GM21515 (cell line): Measurements from ENCODE around the gene CRB3.

Source experiments
- ATAC-seq: cut with Tn5 transposase; IDR thresholded peaks from one replicate; pipeline ENCODE4 v1.9.1; 2021; ENCODE audit not compliant: unreplicated experiment

Gene CRB3

DNA sequence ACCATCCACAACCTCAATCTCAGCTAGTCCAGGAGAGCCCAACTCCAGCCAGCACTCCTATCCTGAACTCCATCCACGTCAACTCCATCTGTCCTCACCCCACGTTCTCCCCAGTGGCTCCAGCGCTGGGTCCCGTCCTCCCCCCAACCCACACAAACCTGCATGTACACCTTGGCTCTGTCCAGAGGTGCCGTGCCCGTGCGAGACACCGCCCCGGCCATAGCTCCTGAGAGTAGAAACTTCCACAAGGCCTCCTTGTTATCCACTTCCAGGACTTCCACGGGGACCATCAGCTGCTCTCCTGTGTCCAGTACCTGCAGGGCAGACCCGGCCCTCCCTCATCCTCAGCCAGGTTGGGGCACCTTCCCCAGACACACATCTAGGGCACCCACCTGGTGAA lies 32.2 kb upstream of the CRB3 start:
- ATAC-seq = no peak

DNA sequence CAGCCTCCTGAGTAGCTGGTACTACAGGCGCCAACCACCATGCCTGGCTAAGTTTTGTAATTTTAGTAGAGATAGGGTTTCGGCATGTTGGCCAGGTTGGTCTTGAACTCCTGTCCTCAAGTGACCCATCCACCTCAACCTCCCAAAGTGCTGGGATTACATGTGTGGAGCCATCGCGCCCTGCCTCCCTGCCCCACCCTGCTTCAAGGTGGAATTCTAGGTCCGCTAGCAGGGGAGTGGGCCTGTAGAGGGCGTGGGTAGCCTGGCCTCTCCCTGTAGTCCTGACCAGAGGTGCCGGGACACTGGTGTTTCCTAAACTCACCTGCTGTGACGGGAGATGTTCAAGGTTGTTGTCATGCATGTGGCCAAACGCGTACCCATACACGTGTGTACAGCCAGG lies 30.9 kb upstream of the CRB3 start:
- ATAC-seq = no peak

DNA sequence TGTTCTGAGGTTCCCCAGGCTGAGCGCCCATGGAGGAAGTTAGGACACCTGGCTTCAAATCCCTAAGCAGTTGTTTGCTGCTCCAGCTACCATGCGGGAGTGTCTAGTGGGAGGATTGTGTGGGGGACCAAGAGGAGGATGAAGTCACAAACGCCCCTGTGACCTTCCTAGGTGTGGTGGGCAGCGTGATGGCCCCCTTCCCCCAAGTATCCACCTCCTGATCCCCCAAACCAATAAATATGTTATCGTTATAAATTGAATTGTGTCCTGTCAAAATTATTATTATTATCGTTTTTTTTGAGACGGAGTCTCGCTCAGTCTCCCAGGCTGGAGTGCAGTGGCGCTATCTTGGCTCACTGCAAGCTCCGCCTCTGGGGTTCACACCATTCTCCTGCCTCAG lies 30.4 kb upstream of the CRB3 start, which contains the start of gene SLC25A41:
SLC25A41 (minus strand) TSS at position 101 of the 400 bp plus-strand sequence; CDS start at position 31, 70 bp downstream.
- no peak for ATAC-seq

DNA sequence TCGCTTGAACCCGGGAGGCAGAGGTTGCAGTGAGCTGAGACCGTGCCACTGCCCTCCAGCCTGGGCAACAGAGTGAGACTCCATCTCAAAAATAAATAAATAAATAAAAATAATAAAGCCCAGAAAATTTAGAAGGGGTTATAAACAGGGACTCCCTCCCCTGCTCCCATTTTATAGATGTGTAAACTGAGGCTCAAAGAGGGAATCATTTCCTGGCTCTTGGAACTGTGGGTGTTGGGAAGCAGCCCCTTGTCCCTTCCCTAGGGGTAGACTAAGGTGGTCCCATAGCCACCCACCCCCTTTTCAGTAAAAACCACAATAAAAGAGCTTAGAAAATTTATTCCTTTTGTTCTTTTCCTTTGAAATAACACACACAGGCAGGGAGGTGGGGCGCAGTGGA lies 24.3 kb upstream of the CRB3 start:
- no peak for ATAC-seq

DNA sequence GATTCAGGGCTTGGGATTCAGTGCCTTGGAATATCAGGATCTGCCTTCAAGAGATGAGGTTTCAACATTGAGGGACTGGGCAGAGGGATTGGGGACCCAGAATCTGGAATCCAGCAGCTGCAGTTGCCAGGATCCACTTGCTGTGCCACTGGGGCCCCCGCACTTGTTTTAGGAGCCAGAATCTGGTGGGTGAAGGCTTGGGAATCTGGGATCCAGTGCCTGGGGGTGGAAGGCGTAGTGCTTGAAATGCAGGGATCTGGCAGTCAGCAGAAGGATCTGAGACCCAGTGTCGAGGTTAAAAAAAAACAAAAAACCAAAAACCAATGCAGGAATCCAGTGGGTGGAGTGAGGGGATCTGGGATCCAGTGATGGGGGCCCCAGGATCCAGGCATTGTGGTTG lies 23.2 kb upstream of the CRB3 start:
- ATAC-seq = no peak

DNA sequence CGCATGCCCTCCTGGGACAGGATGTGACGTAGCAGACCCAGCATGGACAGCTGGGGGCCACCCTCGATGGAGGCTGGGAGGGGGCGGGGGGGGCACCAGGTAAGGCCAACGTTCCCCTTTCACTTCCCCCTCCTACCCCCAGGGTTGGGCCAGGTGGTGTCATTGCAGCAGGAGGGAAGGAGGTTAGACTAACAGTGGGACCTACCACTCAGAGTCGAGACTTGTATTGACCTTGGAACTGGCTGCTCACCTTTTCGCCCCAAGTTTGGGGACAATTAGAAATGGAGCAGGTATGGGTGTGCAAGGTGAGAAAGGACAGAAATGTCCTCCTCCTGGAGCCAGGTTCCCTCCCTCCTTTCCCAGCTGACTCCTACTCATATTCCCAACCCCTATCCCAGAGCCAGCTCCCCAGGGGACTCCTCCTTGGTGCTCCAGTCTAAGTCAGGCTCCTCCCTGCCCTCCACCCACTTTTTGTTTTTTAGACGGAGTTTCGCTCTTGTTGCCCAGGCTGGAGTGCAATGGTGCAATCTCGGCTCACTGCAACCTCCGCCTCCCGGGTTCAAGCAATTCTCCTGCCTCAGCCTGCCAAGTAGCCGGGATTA lies 21.9 kb upstream of the CRB3 start:
- ATAC-seq = no peak

DNA sequence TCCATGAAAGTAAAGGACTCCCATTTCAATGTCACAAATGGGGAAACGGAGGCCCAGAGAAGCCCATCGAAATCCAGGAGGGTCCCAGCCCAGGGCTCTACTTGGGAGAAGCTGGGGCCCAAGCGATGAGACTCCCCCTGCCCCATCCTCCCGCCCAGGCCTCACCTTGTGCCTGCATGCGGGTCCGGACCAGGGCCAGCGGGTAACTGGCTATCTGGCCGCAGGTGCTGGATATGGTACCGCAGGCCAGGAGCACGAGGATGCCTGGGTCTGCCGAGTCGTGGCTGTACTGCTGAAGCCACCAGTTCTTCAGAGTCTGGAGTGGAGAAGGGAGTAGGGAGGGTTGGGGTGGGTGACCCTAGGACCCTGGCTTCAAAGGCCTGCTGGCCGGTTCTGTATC lies 20.1 kb upstream of the CRB3 start:
- ATAC-seq = no peak

DNA sequence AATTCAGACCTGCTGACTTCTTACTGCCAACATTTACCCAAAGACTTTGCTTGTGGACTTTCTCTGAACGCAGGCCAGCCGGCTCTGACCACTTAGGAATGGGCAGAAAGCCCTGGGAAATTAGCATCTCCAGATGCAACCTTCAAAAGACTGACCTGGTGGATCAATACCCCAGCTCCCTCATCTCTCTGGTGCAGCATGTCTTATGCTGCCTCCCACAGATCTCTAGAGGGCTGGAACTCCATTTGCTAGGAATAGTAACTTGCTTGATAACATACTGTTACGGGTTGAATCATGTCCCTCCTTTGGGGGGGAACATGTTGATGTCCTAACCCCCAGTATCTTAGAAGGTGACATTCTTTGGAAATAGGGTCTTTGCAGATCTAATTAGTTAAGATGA lies 17.6 kb upstream of the CRB3 start:
- no peak for ATAC-seq

DNA sequence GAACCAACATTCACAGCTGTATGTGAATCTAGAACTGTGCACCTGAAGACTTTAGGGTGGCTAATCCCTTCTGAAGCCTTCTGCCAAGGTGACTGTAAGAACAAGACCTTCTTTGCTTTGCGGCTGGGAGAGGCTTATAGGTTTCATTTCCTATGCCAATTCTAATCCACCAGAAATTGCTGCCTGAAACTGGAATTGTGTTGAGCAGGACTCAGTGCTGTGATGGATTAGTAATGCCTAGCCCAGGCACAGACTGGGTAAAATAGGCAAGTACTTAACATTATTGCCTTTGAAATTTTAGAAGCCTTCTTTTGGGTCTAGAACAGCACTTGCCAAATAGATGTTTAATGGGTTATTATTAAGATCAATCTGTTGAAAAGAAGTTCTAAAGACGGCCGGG lies 16.0 kb upstream of the CRB3 start:
- ATAC-seq = no peak

DNA sequence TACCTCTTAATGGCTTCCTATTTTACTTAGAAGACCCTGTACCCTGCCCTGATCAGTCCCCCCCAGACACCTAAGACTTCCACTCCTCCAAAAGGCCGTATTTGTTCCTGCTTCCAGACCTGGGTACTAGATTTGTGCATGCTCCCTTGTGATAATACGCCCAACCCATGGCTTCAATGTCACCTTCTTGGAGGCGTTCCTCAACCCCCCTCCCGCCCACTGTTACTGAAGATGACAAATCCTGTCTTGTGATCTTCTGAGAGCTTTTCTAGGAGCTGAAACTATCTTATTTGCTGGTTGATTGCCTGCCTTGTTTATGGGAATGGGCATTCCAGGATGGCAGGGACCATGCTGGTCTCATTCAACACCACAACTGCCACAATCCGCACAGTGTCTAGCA lies 13.9 kb upstream of the CRB3 start:
- ATAC-seq = no peak

DNA sequence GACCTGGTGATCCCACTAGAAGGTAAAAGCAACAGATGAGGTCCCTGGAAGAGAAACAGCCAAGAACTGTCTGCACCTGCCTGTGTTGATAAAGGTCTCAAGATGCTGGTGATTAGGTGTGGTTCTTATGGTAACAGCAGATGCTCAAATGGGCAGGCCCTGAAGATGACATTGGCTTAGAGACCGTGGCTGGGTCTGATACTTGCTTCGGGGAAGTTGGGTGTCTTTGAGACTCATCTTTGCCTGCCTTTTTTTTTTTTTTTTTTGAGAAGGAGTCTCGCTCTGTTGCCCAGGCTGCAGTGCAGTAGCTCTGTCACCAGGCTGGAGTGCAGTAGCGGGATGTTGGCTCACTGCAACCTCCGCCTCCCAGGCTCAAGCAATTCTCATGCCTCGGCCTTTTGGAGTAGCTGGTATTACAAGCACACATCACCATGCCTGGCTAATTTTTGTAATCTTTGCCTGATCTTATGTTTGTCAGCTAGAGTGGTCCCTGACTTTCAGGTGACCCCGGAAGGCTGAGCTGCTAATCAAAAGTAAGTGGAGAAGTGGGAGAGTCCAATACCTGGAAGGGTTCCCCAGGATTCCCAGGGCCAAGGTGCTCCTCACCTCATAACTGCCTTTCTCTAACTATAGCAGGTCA lies 12.4 kb upstream of the CRB3 start:
- ATAC-seq = no peak

DNA sequence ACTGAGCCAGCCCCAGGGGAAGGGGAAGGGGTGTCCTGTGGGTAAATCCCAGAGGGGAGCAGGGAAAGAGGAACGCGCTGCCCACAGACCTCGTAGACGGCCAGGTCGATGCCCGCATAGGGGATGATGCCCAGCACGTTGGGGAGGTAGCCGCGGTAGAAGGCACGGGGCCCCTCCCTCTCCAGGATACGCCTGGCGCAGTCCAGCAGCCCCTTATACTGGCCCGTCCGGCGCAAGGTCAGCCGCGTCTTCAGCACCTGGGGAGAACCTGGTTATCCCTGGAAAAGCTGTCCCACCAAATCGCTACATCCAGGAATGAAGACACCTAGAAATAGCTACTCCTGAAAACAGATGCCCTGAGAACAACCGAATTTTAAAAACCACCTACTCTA lies 11.9 kb upstream of the CRB3 start:
- no peak for ATAC-seq

DNA sequence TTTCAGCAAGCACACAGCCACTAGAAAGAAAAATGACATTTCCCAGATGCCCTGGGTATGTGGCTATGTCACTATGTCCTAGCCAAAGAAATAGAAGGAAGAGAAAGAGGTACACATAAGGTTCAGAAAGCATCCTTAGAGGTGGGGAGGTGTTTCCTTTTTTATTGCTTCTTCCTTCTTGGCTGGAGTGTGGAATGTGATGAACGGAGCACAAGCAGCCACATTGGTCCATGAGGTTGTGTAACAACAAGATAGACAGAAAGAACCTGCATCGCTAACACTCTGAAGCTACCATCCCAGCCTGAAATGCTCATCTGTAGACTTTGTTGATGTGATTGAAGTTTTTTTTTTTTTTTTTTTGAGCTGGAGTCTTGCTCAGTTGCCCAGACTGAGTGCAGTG lies 11.2 kb upstream of the CRB3 start:
- no peak for ATAC-seq

DNA sequence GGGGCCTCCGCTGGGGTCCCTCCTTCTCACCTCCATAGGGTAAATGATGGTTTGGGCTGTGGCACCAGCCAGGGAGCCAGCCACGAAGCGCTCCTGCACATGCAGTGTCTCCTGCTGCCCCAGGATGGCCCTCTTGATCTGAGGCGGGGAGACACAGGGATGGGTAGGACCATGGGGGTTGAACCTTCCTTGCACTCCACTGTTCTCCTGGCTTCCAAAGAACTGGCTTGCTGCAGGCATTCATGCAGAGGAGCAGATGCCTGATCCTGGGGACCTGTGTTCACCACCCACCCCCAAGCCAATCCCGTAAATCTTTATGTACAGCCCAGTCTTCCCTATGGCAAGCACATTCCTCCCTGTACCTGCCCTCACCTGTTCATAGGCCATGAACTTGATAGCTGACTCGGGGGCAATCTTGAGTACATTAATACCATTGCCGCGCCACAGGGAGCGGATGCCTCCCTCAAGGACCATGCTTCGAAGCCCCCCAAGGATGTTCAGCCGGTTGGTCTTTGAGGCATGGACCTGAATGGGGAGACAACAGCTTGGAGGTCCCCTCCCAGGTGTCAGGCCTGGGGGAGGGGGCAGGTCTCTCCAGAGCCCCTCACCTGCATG lies 10.0 kb upstream of the CRB3 start:
- no peak for ATAC-seq

DNA sequence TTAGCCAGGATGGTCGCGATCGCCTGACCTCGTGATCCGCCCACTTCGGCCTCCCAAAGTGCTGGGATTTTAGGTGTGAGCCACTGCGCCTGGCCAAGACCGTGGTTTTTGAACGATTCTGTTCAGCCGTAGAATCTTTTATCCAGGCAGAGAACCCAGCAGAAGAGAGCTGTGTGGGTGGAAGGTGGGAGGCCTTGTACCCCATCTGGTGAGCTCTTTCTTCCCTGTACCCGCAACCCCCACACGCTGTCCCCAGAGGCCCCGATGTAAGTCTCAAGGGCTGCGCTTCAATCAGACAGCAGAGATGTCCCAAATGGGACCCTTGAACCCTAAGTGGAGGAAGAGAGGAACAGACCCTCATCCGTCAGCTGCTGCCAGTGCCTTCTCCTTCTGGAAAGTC lies 8.1 kb upstream of the CRB3 start:
- ATAC-seq = no peak

DNA sequence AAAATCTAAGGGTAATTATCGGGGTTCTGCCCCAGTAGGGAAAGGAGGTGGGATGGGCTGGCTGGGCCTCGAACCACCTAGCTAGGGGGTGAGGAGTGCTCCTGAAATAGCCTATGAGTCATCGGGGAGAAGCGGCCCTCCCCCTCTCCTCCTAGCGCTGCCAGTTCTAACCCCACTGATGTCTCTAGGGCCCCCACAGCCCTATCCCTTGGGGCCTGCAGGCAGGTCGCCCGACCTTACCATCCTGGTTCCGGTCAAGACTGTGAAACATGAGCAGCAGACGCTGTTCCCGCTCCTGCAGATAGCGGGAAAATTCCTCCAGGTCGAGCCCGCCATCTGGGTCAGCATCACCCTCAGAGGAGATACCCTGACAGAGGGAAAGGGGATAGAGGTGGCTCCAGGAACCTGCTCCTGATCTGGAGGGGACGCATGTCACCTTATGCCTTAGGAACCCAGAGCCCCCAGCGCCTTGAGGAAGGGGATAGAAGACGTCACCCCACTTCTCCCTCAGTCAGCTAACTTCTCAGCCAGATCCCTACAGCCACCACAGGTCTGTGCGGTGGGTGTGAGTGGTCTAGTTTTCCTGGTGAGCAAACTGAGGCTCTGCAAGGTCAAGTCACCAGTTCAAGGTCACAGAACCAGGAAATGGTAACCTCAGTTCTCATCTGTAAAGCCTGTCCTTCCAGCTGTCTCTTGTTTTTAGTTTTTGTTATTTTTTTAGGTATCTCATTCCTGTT lies 5.9 kb upstream of the CRB3 start:
- no peak for ATAC-seq

DNA sequence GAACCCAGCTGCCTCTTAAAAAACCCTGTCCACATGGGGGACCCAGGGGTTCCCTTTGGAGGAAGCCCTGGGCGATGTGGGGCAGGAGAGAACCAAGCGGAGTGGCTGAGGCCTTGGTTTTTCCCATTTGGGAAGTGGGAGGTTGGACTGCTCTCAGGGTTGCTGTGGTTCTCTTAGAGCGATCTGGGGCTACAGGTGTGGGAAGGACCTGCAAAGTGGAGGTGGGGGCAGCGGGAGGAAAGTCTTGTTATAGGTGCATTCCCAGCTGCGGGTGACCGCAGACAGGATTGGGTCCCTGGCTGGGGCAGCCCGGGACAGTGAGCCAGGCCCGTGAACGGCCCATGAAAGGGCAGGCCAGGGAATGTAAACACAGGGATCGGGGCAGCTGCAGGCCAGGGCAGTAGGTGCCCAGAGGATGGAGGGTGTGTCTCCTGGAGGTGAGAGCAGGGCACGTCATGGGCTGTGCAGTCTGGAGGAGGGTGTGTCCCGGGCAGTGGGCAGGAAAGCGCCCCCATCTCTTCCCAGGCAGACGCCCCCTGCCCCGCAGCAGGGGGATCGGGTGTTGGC lies 5.3 kb upstream of the CRB3 start:
- no peak for ATAC-seq

DNA sequence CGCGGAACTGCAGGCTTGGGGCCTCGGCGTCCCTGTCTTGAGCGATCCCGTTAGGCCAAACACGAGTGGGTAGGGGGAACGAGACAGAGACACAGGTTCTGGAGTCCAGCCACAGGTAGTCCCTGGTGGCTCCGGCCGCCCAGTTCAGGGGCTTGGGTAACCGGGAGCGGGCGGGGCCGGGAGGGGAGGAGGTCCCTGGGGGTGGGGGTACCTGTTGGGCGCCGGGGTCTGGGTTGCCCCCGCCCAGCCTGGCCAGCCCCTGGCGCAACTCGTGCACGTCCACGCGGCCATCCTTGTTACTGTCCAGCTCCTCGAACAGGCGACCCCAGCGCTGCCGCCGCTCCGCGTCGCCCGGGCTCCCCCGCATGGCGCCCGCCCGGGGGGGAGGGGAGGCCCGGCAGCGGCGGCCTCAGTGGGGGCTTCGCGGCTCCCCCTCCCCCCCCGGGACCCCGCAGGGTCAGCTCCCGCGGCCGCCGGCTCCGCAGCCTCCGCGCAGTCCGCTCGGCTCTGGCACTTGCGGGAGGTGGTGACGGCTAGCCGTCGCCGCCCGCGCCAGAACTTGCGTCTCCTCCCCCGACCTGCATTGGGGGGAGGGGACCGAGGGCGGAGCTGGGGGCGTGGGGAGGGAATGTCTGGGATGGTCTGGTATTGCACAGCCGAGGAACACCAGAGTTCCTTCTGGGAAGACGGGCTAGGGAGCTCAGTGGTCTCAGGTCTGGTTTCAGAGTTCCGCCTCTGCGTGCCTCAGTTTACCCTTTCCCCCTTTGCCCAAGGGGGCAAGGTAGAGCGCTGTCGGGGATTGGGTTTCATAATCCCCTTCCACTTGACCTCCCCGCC lies 4.6 kb upstream of the CRB3 start, which contains the start of gene SLC25A23:
SLC25A23 (minus strand) TSS at position 531 of the 837 bp plus-strand sequence; CDS start at position 367, 164 bp downstream.
- peak; percentile 40 for ATAC-seq

DNA sequence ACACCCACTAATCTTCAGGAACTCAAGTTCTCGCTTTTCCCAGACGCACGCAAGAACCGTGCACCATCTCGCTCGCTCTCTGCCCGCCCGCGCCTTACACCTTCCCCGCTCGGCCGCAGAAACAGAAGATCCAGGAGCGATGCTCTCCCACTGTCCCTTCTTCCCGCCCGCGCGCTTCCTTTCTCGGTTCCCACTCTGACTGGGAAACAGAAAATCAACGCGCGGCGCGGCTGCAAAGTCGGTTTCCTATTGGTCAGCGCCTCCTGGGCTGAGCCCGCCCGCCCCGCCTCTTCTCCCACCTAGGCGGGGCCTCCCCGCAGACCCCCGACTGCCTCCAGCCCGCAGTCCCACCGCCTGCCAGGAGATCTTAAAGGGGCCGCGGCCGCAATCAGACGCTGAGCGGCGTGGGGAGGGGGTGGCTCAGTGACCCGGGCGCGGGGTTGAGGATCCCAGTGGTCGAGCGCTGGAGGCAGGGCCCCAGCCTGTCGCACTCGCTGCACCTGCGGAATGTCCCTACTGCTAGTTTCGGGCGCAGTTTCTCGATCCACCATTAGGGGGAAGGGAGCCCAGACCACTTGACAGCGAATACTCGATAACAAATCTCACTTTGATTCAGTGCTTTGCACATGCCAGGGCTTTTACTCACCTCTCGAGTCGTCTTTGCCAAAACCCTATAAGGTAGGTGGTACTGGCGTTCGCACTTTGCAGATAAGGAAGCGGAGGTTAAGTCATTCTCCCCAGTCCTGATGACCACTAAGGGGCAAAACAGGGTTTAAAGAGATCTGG lies 3.8 kb upstream of the CRB3 start:
- ATAC-seq = peak; percentile 62

DNA sequence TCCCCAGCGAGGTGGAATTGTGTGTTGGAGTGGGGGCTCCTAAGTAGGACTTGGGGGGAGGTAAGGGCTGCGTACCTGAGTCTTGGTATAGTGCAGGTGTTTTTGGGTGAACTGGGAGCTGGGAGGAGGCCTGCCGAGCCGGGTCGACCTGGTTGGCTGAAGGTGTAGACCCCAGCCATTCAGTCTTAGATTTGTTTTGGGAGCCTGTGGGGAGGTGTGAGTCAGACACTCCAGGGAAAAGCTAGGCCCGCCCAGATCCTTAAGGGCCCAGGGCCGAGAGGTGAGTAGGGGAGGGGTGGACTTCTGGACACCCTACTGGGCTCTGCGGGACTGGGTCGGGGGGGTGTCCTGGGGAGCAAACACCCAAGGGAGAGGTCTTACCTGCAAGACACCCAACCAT lies 935 bp downstream of the CRB3 start:
- no peak for ATAC-seq
